IMR-90 (cell line): ENCODE measurements around the gene ZNF236. TPM values are rescaled to one million over a fixed set of nuclear protein-coding genes. Genes with fewer than 3 reads are reported as not detected.

ENCODE experiments used
- CEBPB ChIP-seq: IDR thresholded peaks from 2 replicates; pipeline ENCODE4 v1.6.1; 2012; ENCODE audit warnings: low read depth, low read length, improper control_type of control experiment
- MAZ ChIP-seq: IDR thresholded peaks from 2 replicates; pipeline ENCODE4 v1.6.1; 2012; ENCODE audit warnings: low read depth, mild to moderate bottlenecking, low read length, improper control_type of control experiment, moderate library complexity, borderline replicate concordance
- polyA plus RNA-seq, 3 experiments: library from polyadenylated mRNA; depleted of rRNA; stranded (reverse); fragments of >200 nt; gene quantifications; 2 replicates each; pipeline ENCODE4 v1.2.3, GENCODE V29; 2012; ENCODE audit warnings: low replicate concordance in 1 of 3
- total RNA-seq: library from RNA; depleted of rRNA; stranded (reverse); fragments of >200 nt; gene quantifications from 2 replicates; pipeline ENCODE4 v1.2.3, GENCODE V29; 2012
- TF ChIP-seq, protein P1 (sequence below): fragments of 150-350 bp; IDR thresholded peaks from 2 replicates; pipeline ENCODE4 v1.6.1; 2017; ENCODE audit warnings: mild to moderate bottlenecking, antibody characterized with exemption, low read length, low read depth
- TF ChIP-seq, protein P2 (sequence below): fragments of 150-350 bp; IDR thresholded peaks from 2 replicates; pipeline ENCODE4 v1.6.1; 2016; ENCODE audit warnings: low read depth, mild to moderate bottlenecking, low read length, moderate library complexity, borderline replicate concordance

ZNF236 gene
- total and polyA plus RNA-seq, 2 of the 4 experiments (the other 2 are of a cell fraction) = 3.6 to 9.7 TPM

GRCh38 chr18:76819411-76820136, 2.8 kb upstream of the ZNF236 start (continued):
- TF ChIP-seq, protein P1, sequence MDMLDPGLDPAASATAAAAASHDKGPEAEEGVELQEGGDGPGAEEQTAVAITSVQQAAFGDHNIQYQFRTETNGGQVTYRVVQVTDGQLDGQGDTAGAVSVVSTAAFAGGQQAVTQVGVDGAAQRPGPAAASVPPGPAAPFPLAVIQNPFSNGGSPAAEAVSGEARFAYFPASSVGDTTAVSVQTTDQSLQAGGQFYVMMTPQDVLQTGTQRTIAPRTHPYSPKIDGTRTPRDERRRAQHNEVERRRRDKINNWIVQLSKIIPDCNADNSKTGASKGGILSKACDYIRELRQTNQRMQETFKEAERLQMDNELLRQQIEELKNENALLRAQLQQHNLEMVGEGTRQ = no peak
- TF ChIP-seq MAZ (no peak), CEBPB (no peak)
- TF ChIP-seq, protein P2, sequence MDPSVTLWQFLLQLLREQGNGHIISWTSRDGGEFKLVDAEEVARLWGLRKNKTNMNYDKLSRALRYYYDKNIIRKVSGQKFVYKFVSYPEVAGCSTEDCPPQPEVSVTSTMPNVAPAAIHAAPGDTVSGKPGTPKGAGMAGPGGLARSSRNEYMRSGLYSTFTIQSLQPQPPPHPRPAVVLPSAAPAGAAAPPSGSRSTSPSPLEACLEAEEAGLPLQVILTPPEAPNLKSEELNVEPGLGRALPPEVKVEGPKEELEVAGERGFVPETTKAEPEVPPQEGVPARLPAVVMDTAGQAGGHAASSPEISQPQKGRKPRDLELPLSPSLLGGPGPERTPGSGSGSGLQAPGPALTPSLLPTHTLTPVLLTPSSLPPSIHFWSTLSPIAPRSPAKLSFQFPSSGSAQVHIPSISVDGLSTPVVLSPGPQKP = no peak
